ENCODE results near the gene TRIM24. TPM values are rescaled to one million over a fixed set of nuclear protein-coding genes. Genes with fewer than 3 reads are reported as not detected.

Gene TRIM24
- total RNA-seq, 2 experiments from 2014 or later: 14.1 to 16.0 TPM

DNA sequence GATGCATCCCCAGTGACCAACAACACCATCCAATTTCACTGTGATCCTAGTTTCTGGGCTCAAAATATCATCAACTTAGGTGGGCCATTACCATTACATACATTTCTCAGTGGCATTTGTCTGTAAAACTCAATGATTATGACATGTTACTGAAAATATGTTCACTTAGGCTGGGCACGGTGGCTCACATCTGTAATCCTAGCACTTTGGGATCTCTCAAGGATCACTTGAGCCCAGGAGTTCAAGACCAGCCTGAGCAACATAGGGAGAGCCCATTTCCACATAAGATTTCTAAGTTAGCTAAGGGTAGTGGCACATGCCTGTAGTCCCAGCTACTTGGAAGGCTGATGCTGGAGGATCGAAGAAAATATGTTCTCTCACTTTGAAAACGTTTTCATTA, 91.0 kb downstream of the TRIM24 start:
- peaks cover 78% of the 10 kb centered on the region for H3K36me3 ChIP-seq (ENCODE audit: insufficient read depth, low read length)
- no peak overlapping the region for H3K4me3 ChIP-seq (ENCODE audit: low read length)
- no peaks in the 10 kb centered on the region for H3K4me1 ChIP-seq (ENCODE audit: insufficient read depth, low read length)
- CTCF ChIA-PET: no interaction called here
- no peak for DNase-seq
- H3K9me3 Mint-ChIP-seq: peaks cover 24% of the 10 kb centered on the region
- H3K27me3 Mint-ChIP-seq: no peaks in the 10 kb centered on the region
- H3K36me3 Mint-ChIP-seq (ENCODE audit: low read depth): peaks cover 96% of the 10 kb centered on the region
- H3K4me1 Mint-ChIP-seq (ENCODE audit: low read depth): no peaks in the 10 kb centered on the region
- H3K27ac Mint-ChIP-seq: no peak overlapping the region
- ATAC-seq (ENCODE audit: poor library complexity): no peak
- intact Hi-C loops (cut with DNase I, micrococcal nuclease): loop anchor here in 1 of 2 experiments (2.0 kb wide), 1 partner anchor 50 kb away; no protein-coding TSS in a partner anchor
- no peaks in the 10 kb centered on the region for H3K27me3 ChIP-seq (ENCODE audit: control insufficient read depth in 1 of 2, insufficient read depth in 2 of 2, low read length in 2 of 2)
- no peak overlapping the region for H3K27ac ChIP-seq (ENCODE audit: low read depth in 1 of 2, low read length in 2 of 2)
- peaks cover 9 to 13% of the 10 kb centered on the region in 2 experiments for H3K9me3 ChIP-seq (ENCODE audit: control insufficient read depth in 1 of 2, insufficient read depth in 1 of 2, low read length in 2 of 2)
- POLR2A ChIA-PET: no interaction called here
- no peak overlapping the region for H3K4me3 Mint-ChIP-seq
- TF ChIP-seq, protein P1, sequence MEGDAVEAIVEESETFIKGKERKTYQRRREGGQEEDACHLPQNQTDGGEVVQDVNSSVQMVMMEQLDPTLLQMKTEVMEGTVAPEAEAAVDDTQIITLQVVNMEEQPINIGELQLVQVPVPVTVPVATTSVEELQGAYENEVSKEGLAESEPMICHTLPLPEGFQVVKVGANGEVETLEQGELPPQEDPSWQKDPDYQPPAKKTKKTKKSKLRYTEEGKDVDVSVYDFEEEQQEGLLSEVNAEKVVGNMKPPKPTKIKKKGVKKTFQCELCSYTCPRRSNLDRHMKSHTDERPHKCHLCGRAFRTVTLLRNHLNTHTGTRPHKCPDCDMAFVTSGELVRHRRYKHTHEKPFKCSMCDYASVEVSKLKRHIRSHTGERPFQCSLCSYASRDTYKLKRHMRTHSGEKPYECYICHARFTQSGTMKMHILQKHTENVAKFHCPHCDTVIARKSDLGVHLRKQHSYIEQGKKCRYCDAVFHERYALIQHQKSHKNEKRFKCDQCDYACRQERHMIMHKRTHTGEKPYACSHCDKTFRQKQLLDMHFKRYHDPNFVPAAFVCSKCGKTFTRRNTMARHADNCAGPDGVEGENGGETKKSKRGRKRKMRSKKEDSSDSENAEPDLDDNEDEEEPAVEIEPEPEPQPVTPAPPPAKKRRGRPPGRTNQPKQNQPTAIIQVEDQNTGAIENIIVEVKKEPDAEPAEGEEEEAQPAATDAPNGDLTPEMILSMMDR (IDR thresholded peaks at IDR 0.05): no peak

DNA sequence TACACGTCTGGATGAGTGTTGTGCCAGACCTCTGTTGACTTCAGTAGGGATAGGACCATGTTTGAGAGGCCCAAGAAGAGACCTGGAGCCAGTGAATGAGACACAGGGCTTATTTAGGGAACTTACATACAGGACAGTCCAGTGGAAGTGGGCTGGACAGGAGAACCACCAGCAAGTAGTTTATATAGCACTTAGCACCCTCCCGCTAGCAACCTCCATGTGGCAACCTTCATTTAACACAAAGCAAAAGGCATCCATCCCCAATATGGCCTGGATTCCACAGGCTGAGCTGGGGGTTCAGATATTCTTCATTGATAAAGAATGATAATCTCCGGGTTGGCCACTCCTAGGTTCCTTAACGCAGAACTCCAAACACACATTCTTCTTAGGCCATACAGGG, 93.7 kb downstream of the TRIM24 start:
- H3K4me3 ChIP-seq (ENCODE audit: low read length): no peak overlapping the region
- TF ChIP-seq, protein P1 (IDR thresholded peaks at IDR 0.05): no peak
- no peaks in the 10 kb centered on the region for H3K4me1 Mint-ChIP-seq (ENCODE audit: low read depth)
- H3K27ac ChIP-seq (ENCODE audit: low read depth in 1 of 2, low read length in 2 of 2): no peak overlapping the region
- intact Hi-C loops (cut with DNase I, micrococcal nuclease): no loop called here
- peaks cover 22% of the 10 kb centered on the region for H3K9me3 Mint-ChIP-seq
- peaks cover 14 to 39% of the 10 kb centered on the region in 2 experiments for H3K9me3 ChIP-seq (ENCODE audit: control insufficient read depth in 1 of 2, insufficient read depth in 1 of 2, low read length in 2 of 2)
- no peaks in the 10 kb centered on the region for H3K27me3 Mint-ChIP-seq
- no peak overlapping the region for H3K27ac Mint-ChIP-seq
- ATAC-seq (ENCODE audit: poor library complexity) (no peak), DNase-seq (no peak)
- no peak overlapping the region for H3K4me3 Mint-ChIP-seq
- H3K36me3 Mint-ChIP-seq (ENCODE audit: low read depth): peaks cover 99% of the 10 kb centered on the region
- POLR2A ChIA-PET: no interaction called here
- H3K36me3 ChIP-seq (ENCODE audit: insufficient read depth, low read length): peaks cover 91% of the 10 kb centered on the region
- H3K27me3 ChIP-seq (ENCODE audit: control insufficient read depth in 1 of 2, insufficient read depth in 2 of 2, low read length in 2 of 2): no peaks in the 10 kb centered on the region
- CTCF ChIA-PET: no interaction called here
- H3K4me1 ChIP-seq (ENCODE audit: insufficient read depth, low read length): no peaks in the 10 kb centered on the region

DNA sequence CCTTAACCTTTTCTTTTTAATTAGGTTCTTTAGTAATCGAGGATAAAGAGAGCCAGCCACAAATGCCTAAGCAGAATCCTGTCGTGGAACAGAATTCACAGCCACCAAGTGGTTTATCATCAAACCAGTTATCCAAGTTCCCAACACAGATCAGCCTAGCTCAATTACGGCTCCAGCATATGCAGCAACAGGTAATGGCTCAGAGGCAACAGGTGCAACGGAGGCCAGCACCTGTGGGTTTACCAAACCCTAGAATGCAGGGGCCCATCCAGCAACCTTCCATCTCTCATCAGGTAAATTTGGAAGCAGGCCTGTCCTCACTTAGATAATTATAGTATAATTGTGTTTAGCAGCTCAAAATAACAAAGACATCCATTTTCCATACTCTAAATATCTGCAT, 94.6 kb downstream of the TRIM24 start:
- intact Hi-C loops (cut with DNase I, micrococcal nuclease): no loop called here
- Mint-ChIP-seq H3K27ac (no peak overlapping the region), H3K36me3 (ENCODE audit: low read depth) (peaks cover 99% of the 10 kb centered on the region), H3K27me3 (no peaks in the 10 kb centered on the region), H3K9me3 (peaks cover 23% of the 10 kb centered on the region), H3K4me1 (ENCODE audit: low read depth) (no peaks in the 10 kb centered on the region), H3K4me3 (no peak overlapping the region)
- Histone ChIP-seq H3K4me1 (ENCODE audit: insufficient read depth, low read length) (no peaks in the 10 kb centered on the region), H3K9me3 (ENCODE audit: control insufficient read depth in 1 of 2, insufficient read depth in 1 of 2, low read length in 2 of 2) (peaks cover 19 to 44% of the 10 kb centered on the region in 2 experiments), H3K4me3 (ENCODE audit: low read length) (no peak overlapping the region), H3K36me3 (ENCODE audit: insufficient read depth, low read length) (peaks cover 92% of the 10 kb centered on the region), H3K27me3 (ENCODE audit: control insufficient read depth in 1 of 2, insufficient read depth in 2 of 2, low read length in 2 of 2) (no peaks in the 10 kb centered on the region), H3K27ac (ENCODE audit: low read depth in 1 of 2, low read length in 2 of 2) (no peak overlapping the region)
- TF ChIP-seq, protein P1 (IDR thresholded peaks at IDR 0.05): no peak
- ChIA-PET POLR2A (no interaction called here), CTCF (no interaction called here)
- ATAC-seq (ENCODE audit: poor library complexity) (no peak), DNase-seq (no peak)
